ENCODE measurements around the gene LIN7B. TPM values are rescaled to one million over a fixed set of nuclear protein-coding genes. Genes with fewer than 3 reads are reported as not detected.

The LIN7B gene
- total RNA-seq, 4 donors from 2014 or later = 15.7 to 24.9 (median 19.6) TPM

DNA sequence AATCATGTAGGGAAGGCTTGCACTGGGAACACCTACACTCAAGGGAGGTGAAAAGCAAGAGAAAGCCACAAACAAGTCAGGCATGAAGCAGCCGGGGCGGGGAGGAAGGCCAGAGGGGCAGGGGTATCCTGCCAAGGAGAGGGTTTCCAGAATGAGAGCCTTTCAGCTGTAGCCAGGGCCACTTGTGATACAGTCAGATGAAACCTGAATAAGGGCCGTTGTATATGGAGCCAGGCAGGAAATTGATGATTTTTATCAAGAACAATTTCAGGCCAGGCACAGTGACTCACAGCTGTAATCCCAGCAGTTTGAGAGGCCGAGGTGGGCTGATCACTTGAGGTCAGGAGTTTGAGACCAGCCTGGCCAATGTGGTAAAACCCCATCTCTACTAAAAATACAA is 47.8 kb downstream of the LIN7B start:
- no peak for DNase-seq (ENCODE audit: low spot score in 2 of 2)
- no peak overlapping the region for H3K4me3 ChIP-seq
- H3K27me3 ChIP-seq = peaks cover 0 to 47% of the 10 kb centered on the region in 2 donors
- H3K27ac ChIP-seq = no peak overlapping the region
- no peak for TF ChIP-seq POLR2A (IDR thresholded peaks at IDR 0.05)
- TF ChIP-seq, protein P1, sequence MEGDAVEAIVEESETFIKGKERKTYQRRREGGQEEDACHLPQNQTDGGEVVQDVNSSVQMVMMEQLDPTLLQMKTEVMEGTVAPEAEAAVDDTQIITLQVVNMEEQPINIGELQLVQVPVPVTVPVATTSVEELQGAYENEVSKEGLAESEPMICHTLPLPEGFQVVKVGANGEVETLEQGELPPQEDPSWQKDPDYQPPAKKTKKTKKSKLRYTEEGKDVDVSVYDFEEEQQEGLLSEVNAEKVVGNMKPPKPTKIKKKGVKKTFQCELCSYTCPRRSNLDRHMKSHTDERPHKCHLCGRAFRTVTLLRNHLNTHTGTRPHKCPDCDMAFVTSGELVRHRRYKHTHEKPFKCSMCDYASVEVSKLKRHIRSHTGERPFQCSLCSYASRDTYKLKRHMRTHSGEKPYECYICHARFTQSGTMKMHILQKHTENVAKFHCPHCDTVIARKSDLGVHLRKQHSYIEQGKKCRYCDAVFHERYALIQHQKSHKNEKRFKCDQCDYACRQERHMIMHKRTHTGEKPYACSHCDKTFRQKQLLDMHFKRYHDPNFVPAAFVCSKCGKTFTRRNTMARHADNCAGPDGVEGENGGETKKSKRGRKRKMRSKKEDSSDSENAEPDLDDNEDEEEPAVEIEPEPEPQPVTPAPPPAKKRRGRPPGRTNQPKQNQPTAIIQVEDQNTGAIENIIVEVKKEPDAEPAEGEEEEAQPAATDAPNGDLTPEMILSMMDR (IDR thresholded peaks at IDR 0.05) = no peak
- TF ChIP-seq EP300 (IDR thresholded peaks at IDR 0.05) = no peak
- no peaks in the 10 kb centered on the region for H3K36me3 ChIP-seq
- WGBS, 2 donors = 52 to 54% methylated on average over 4 of the region's 4 CpGs
- peaks cover 0 to 30% (median 10%) of the 10 kb centered on the region in 4 donors for H3K4me1 ChIP-seq
- no peaks in the 10 kb centered on the region for H3K9me3 ChIP-seq

DNA sequence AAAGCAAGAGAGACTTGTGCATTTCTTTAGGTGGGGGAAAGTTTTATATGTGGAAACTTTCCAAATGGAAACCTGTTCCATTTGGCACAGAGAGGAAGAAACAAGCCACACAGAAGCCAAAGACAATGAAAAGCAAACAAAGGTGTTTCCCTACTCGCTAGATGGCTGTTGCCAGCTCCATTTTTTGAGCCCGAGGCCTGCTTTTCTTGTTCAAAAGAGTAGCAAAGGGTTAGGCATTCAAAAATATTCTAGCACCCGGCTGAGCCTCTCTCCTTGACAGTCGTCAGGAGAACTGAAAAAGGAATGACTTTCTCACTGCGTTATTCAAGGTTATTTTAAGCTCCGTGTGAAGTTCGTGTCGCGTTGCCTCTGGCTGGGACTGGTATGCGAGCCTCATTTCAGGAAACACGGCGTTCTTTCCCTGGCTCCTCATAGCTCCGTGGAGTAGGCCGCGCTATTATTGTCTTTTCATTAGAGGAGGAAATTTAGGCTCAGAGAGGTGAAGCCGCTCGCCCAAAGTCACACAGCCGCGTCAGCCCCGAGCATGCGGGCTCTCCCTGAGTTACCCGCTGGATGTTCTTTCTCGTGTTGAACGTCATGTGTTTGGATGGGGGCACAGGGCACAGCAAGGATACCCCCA is 51.1 kb downstream of the LIN7B start:
- H3K9me3 ChIP-seq = no peaks in the 10 kb centered on the region
- H3K27ac ChIP-seq = peak overlapping the region in 2 of 4 donors; percentile 49 to 52
- peaks cover 0 to 21% (median 0%) of the 10 kb centered on the region in 3 donors for H3K36me3 ChIP-seq
- peaks cover 0 to 29% of the 10 kb centered on the region in 2 donors for H3K27me3 ChIP-seq
- no peak for TF ChIP-seq EP300 (IDR thresholded peaks at IDR 0.05)
- TF ChIP-seq, protein P1 (IDR thresholded peaks at IDR 0.05) = no peak
- no peak overlapping the region for H3K4me3 ChIP-seq
- H3K4me1 ChIP-seq = peaks cover 0 to 12% (median 0%) of the 10 kb centered on the region in 4 donors
- no peak for DNase-seq (ENCODE audit: low spot score in 2 of 2)
- WGBS, 2 donors = 46 to 54% methylated on average over 24 of the region's 24 CpGs

DNA sequence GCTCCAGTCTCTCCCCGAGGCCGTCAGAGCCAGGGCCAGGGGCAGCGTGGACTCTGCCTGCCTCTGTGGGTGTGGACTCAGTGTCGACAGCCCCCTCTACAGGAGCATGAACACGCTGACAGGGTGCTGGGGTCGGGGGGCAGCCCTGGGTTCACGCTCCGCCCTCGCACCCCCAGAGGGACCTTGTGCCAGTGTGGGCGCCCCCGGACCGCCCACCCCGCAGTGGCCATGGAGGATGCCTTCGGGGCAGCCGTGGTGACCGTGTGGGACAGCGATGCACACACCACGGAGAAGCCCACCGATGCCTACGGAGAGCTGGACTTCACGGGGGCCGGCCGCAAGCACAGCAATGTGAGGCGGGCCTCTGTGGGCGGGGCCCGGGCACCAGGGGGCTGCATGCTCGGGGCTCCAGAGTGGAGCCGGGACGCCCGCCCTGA is 51.7 kb downstream of the LIN7B start:
- TF ChIP-seq POLR2A (IDR thresholded peaks at IDR 0.05) = no peak
- TF ChIP-seq EP300 (IDR thresholded peaks at IDR 0.05) = no peak
- TF ChIP-seq, protein P1 (IDR thresholded peaks at IDR 0.05) = no peak
- Histone ChIP-seq H3K27ac (peak overlapping the region in 2 of 4 donors; percentile 49 to 52), H3K4me1 (peaks cover 0 to 12% (median 0%) of the 10 kb centered on the region in 4 donors), H3K36me3 (peaks cover 0 to 27% (median 0%) of the 10 kb centered on the region in 3 donors), H3K27me3 (peaks cover 0 to 29% of the 10 kb centered on the region in 2 donors), H3K4me3 (no peak overlapping the region), H3K9me3 (no peaks in the 10 kb centered on the region)
- DNase-seq (ENCODE audit: low spot score in 2 of 2) = no peak
- 24 to 25% methylated on average over 16 to 30 of the region's 30 CpGs for WGBS, 2 donors

DNA sequence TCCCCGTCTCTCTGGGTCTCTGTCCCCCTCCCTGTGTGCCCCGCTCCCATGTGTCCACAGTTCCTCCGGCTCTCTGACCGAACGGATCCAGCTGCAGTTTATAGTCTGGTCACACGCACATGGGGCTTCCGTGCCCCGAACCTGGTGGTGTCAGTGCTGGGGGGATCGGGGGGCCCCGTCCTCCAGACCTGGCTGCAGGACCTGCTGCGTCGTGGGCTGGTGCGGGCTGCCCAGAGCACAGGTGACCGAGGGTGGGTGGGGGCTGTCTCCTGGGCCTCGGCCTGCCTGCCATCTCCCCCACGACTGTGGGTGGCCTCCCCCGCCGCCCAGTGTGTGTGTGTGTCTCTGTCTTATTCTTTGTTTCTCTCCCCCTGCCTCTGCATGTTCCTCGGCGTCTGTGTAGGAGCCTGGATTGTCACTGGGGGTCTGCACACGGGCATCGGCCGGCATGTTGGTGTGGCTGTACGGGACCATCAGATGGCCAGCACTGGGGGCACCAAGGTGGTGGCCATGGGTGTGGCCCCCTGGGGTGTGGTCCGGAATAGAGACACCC is 53.8 kb downstream of the LIN7B start:
- Histone ChIP-seq H3K9me3 (no peaks in the 10 kb centered on the region), H3K4me3 (no peak overlapping the region), H3K4me1 (peaks cover 0 to 12% (median 0%) of the 10 kb centered on the region in 4 donors), H3K27ac (no peak overlapping the region), H3K27me3 (peaks cover 0 to 25% of the 10 kb centered on the region in 2 donors), H3K36me3 (peaks cover 0 to 48% (median 0%) of the 10 kb centered on the region in 3 donors)
- TF ChIP-seq EP300 (IDR thresholded peaks at IDR 0.05) (no peak), POLR2A (IDR thresholded peaks at IDR 0.05) (no peak)
- TF ChIP-seq, protein P1 (IDR thresholded peaks at IDR 0.05) = no peak
- no peak for DNase-seq (ENCODE audit: low spot score in 2 of 2)
- WGBS, 2 donors = 60 to 73% methylated on average over 21 to 25 of the region's 25 CpGs

Small RNA genes lying within 50 kb of the gene (small RNA-seq; reads per million reads assigned to genes)
- not detected for gene RN7SL708P

Other genes starting within 250 kb of the LIN7B start
- gene PLEKHA4, start 245.8 kb upstream of the LIN7B start, total RNA-seq = 100 to 1,000 TPM; 211 to 444 (median 282) TPM
- gene PPP1R15A, start 241.9 kb upstream of the LIN7B start, total RNA-seq = 100 to 1,000 TPM in 2 of 4 donors, 10 to 100 TPM in 2; 81.0 to 171 (median 101) TPM
- gene TULP2, start 215.6 kb upstream of the LIN7B start, total RNA-seq = 1 to 10 TPM in 1 of 4 donors, under 1 TPM in 2, not detected in 1; 0.22 to 2.5 (median 0.60) TPM
- gene NUCB1, start 214.1 kb upstream of the LIN7B start, total RNA-seq = 100 to 1,000 TPM; 220 to 352 (median 287) TPM
- 1 to 10 TPM in 1 of 4 donors, not detected in 3; 1.2 TPM for gene DHDH, start 180.7 kb upstream of the LIN7B start, total RNA-seq
- gene BAX, start 159.5 kb upstream of the LIN7B start, total RNA-seq = 10 to 100 TPM; 31.4 to 61.2 (median 38.4) TPM
- gene FTL, start 149.1 kb upstream of the LIN7B start, total RNA-seq = 1,000 to 10,000 TPM; 5,480 to 8,362 (median 5,857) TPM
- 10 to 100 TPM; 28.8 to 42.0 (median 31.0) TPM for gene GYS1, start 121.1 kb upstream of the LIN7B start, total RNA-seq
- gene RUVBL2, start 120.5 kb upstream of the LIN7B start, total RNA-seq = 100 to 1,000 TPM in 1 of 4 donors, 10 to 100 TPM in 3; 69.2 to 120 (median 78.5) TPM
- 1 to 10 TPM in 1 of 4 donors, not detected in 3; 2.6 TPM for gene LHB, start 97.3 kb upstream of the LIN7B start, total RNA-seq
- gene CGB3, start 90.0 kb upstream of the LIN7B start, total RNA-seq = not detected
- not detected for gene CGB2, start 82.5 kb upstream of the LIN7B start, total RNA-seq
- gene CGB1, start 77.5 kb upstream of the LIN7B start, total RNA-seq = not detected
- gene CGB5, start 70.5 kb upstream of the LIN7B start, total RNA-seq = not detected
- not detected for gene CGB8, start 65.3 kb upstream of the LIN7B start, total RNA-seq
- gene CGB7, start 56.6 kb upstream of the LIN7B start, total RNA-seq = not detected
- gene NTF4, start 49.6 kb upstream of the LIN7B start, total RNA-seq = not detected
- not detected for gene KCNA7, start 41.7 kb upstream of the LIN7B start, total RNA-seq
- gene SNRNP70, start 28.9 kb upstream of the LIN7B start, total RNA-seq = 100 to 1,000 TPM; 286 to 444 (median 400) TPM
- 1 to 10 TPM in 3 of 4 donors, not detected in 1; 1.0 to 7.8 (median 5.0) TPM for gene C19orf73, start 4.8 kb downstream of the LIN7B start, total RNA-seq
- gene PPFIA3, start 5.2 kb downstream of the LIN7B start, total RNA-seq = 1 to 10 TPM; 1.8 to 6.7 (median 3.5) TPM
- 1 to 10 TPM in 3 of 4 donors, under 1 TPM in 1; 0.60 to 4.3 (median 2.6) TPM for gene HRC, start 41.0 kb downstream of the LIN7B start, total RNA-seq
- 10 to 100 TPM; 12.6 to 22.4 (median 16.7) TPM for gene TRPM4, start 43.4 kb downstream of the LIN7B start, total RNA-seq
- gene SLC6A16, start 210.8 kb downstream of the LIN7B start, total RNA-seq = 1 to 10 TPM; 2.6 to 4.6 (median 3.4) TPM
- gene CD37, start 221.0 kb downstream of the LIN7B start, total RNA-seq = 10 to 100 TPM in 3 of 4 donors, 1 to 10 TPM in 1; 9.8 to 18.6 (median 15.8) TPM
- 10 to 100 TPM; 17.8 to 39.0 (median 21.4) TPM for gene TEAD2, start 248.0 kb downstream of the LIN7B start, total RNA-seq
- gene DKKL1, start 249.5 kb downstream of the LIN7B start, total RNA-seq = not detected

Measured in tibial nerve (tissue), 4 donors.